Measurements from ENCODE around the gene DDX20. TPM values are rescaled to one million over a fixed set of nuclear protein-coding genes. Genes with fewer than 3 reads are reported as not detected.

The DDX20 gene
- total RNA-seq, 3 donors from 2014 or later = 14.1 to 28.0 (median 25.9) TPM

GRCh38 chr1:111775966-111776365 is 20.3 kb downstream of the DDX20 start:
- H3K27ac ChIP-seq = no peak overlapping the region
- no peaks in the 10 kb centered on the region for H3K9me3 ChIP-seq
- intact Hi-C loops (cut with DNase I; ENCODE audit: low total_unique reads) = no loop called here
- no peak for DNase-seq (ENCODE audit: low spot score in 2 of 2)
- H3K36me3 ChIP-seq = no peaks in the 10 kb centered on the region
- H3K4me3 ChIP-seq = no peak overlapping the region
- H3K4me1 ChIP-seq = no peaks in the 10 kb centered on the region
- no peaks in the 10 kb centered on the region for H3K27me3 ChIP-seq
- TF ChIP-seq POLR2AphosphoS5 (IDR thresholded peaks at IDR 0.05) = no peak
- no peak for TF ChIP-seq POLR2A (IDR thresholded peaks at IDR 0.05)
- TF ChIP-seq, protein P1, sequence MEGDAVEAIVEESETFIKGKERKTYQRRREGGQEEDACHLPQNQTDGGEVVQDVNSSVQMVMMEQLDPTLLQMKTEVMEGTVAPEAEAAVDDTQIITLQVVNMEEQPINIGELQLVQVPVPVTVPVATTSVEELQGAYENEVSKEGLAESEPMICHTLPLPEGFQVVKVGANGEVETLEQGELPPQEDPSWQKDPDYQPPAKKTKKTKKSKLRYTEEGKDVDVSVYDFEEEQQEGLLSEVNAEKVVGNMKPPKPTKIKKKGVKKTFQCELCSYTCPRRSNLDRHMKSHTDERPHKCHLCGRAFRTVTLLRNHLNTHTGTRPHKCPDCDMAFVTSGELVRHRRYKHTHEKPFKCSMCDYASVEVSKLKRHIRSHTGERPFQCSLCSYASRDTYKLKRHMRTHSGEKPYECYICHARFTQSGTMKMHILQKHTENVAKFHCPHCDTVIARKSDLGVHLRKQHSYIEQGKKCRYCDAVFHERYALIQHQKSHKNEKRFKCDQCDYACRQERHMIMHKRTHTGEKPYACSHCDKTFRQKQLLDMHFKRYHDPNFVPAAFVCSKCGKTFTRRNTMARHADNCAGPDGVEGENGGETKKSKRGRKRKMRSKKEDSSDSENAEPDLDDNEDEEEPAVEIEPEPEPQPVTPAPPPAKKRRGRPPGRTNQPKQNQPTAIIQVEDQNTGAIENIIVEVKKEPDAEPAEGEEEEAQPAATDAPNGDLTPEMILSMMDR (IDR thresholded peaks at IDR 0.05) = no peak

GRCh38 chr1:111776391-111776790 is 20.7 kb downstream of the DDX20 start:
- H3K4me1 ChIP-seq = no peaks in the 10 kb centered on the region
- no peaks in the 10 kb centered on the region for H3K27me3 ChIP-seq
- DNase-seq (ENCODE audit: low spot score in 2 of 2) = no peak
- no peak for TF ChIP-seq POLR2AphosphoS5 (IDR thresholded peaks at IDR 0.05)
- TF ChIP-seq, protein P1 (IDR thresholded peaks at IDR 0.05) = no peak
- no peak for TF ChIP-seq POLR2A (IDR thresholded peaks at IDR 0.05)
- no peaks in the 10 kb centered on the region for H3K9me3 ChIP-seq
- no peak overlapping the region for H3K4me3 ChIP-seq
- H3K36me3 ChIP-seq = no peaks in the 10 kb centered on the region
- no peak overlapping the region for H3K27ac ChIP-seq
- intact Hi-C loops (cut with DNase I; ENCODE audit: low total_unique reads) = no loop called here

- H3K27ac ChIP-seq = no peak overlapping the region
- TF ChIP-seq POLR2A (IDR thresholded peaks at IDR 0.05) (no peak), POLR2AphosphoS5 (IDR thresholded peaks at IDR 0.05) (no peak)
- TF ChIP-seq, protein P1 (IDR thresholded peaks at IDR 0.05) = no peak
- H3K27me3 ChIP-seq = no peaks in the 10 kb centered on the region
- no peak for DNase-seq (ENCODE audit: low spot score in 2 of 2)
- H3K36me3 ChIP-seq = no peaks in the 10 kb centered on the region
- H3K4me3 ChIP-seq = no peak overlapping the region
- H3K9me3 ChIP-seq = no peaks in the 10 kb centered on the region
- intact Hi-C loops (cut with DNase I; ENCODE audit: low total_unique reads) = no loop called here
- H3K4me1 ChIP-seq = no peaks in the 10 kb centered on the region
Measured at GRCh38 chr1:111776861-111777260, 21.2 kb downstream of the DDX20 start.

DNA sequence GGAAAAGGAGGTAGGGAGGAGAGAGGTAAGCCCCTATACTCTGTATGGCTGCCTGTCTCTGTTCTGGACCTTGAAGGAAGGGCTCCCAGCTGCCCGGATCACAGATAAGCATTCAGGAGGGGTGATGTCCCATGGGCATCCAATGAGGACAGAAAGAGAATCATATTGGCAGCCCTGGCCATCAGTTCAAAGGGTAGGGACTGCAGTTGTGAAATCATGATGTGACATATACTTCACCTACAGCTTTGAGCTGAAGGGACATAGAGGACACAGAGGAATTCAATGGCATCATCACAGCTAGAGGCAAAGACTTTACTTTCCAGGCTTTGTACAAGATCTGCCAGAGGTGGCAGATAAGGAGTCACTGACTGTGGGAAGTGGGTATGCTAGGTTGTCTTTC is 21.6 kb downstream of the DDX20 start:
- TF ChIP-seq POLR2A (IDR thresholded peaks at IDR 0.05) (no peak), POLR2AphosphoS5 (IDR thresholded peaks at IDR 0.05) (no peak)
- TF ChIP-seq, protein P1 (IDR thresholded peaks at IDR 0.05) = no peak
- Histone ChIP-seq H3K9me3 (no peaks in the 10 kb centered on the region), H3K36me3 (no peaks in the 10 kb centered on the region), H3K27me3 (no peaks in the 10 kb centered on the region), H3K27ac (no peak overlapping the region), H3K4me3 (no peak overlapping the region), H3K4me1 (no peaks in the 10 kb centered on the region)
- intact Hi-C loops (cut with DNase I; ENCODE audit: low total_unique reads) = no loop called here
- DNase-seq (ENCODE audit: low spot score in 2 of 2) = no peak

DNA sequence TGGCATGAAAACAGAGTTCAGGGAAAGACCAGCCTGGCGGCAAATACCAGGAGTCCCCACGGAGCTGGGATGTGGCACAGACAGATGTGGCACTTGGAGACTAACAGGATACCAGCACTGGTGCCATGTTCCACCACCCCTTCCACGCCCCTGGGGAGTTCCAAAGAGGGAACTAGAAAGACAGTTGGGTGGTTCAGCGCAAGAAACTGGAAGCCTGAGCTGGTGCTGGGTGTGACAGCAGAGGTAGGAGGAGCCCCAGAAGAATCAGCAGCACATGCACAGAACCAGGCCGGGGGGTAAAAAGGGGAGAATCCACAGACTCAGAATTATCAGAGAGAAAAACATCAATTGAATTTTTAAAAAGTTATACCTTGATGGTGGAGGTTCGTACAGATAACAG is 22.4 kb downstream of the DDX20 start:
- H3K36me3 ChIP-seq = no peaks in the 10 kb centered on the region
- intact Hi-C loops (cut with DNase I; ENCODE audit: low total_unique reads) = no loop called here
- H3K27me3 ChIP-seq = no peaks in the 10 kb centered on the region
- TF ChIP-seq POLR2A (IDR thresholded peaks at IDR 0.05) (no peak), POLR2AphosphoS5 (IDR thresholded peaks at IDR 0.05) (no peak)
- TF ChIP-seq, protein P1 (IDR thresholded peaks at IDR 0.05) = no peak
- H3K4me3 ChIP-seq = no peak overlapping the region
- H3K9me3 ChIP-seq = no peaks in the 10 kb centered on the region
- H3K4me1 ChIP-seq = no peaks in the 10 kb centered on the region
- no peak overlapping the region for H3K27ac ChIP-seq
- DNase-seq (ENCODE audit: low spot score in 2 of 2) = no peak
